ENCODE data around the gene TNS1. TPM values are rescaled to one million over a fixed set of nuclear protein-coding genes. Genes with fewer than 3 reads are reported as not detected.
A peak's percentile ranks its signal among the peaks of the same experiment; 100 is the strongest.

Gene TNS1
- total and polyA plus RNA-seq, 9 of the 15 experiments (the other 6 are each of a cell fraction or from before 2014, with no cell fraction given), result 0.13 to 2.7 (median 0.77) TPM

- TF ChIP-seq NFYB (IDR thresholded peaks at IDR 0.05; ENCODE audit: extremely low read depth, insufficient read length) (no peak), CAMTA2 (CRISPR knock-in tag; conservative IDR thresholded peaks at IDR 0.05) (no peak), ZNF124 (CRISPR knock-in tag; IDR thresholded peaks at IDR 0.05) (no peak), POLR3G (IDR thresholded peaks at IDR 0.05; ENCODE audit: extremely low read depth, insufficient read length, insufficient replicate concordance) (no peak), ATF4 (CRISPR knock-in tag; IDR thresholded peaks at IDR 0.05) (no peak), ZNF431 (CRISPR knock-in tag; IDR thresholded peaks at IDR 0.05) (no peak), ZFX (CRISPR knock-in tag; IDR thresholded peaks at IDR 0.05) (no peak), CEBPB (tag; IDR thresholded peaks at IDR 0.05) (no peak), ZNF274 (IDR thresholded peaks at IDR 0.05; ENCODE audit: borderline replicate concordance, low read depth, low read length) (no peak), ZNF398 (CRISPR knock-in tag; IDR thresholded peaks at IDR 0.05) (no peak), DPF2 (IDR thresholded peaks at IDR 0.05) (peak; percentile 94), MCM2 (IDR thresholded peaks at IDR 0.05; ENCODE audit: low read depth) (no peak), FOXA1 (IDR thresholded peaks at IDR 0.05; ENCODE audit: borderline replicate concordance) (no peak), JUND (IDR thresholded peaks at IDR 0.05; ENCODE audit: borderline replicate concordance, low read depth, low read length) (peak; percentile 71; the same call in 1 of the 2 replicates), JUND (tag; IDR thresholded peaks at IDR 0.05; ENCODE audit: borderline replicate concordance, low read depth, low read length) (peak; percentile 68; the same call in 2 of the 3 replicates), CHD7 (IDR thresholded peaks at IDR 0.05; ENCODE audit: low read depth, low read length) (no peak)
Observed at GRCh38 chr2:217842017-217842416, 160.8 kb downstream of the TNS1 start (continued).

All from K562 (cell line).